Ovary (tissue), 9 donors: ENCODE data around the gene NEK4. TPM values are rescaled to one million over a fixed set of nuclear protein-coding genes. Genes with fewer than 3 reads are reported as not detected.
"Not testable (repeated sequence)": the region's sequence is repeated elsewhere in the genome, so short reads cannot be mapped to it uniquely, and the experiment has no call there.

Source experiments
- DNase-seq, 5 donors: peaks; one replicate each; pipeline ENCODE4 v3.0.0-alpha.2; 2019 to 2020
- H3K27ac ChIP-seq, 2 donors: fragments of 200-600 bp; one replicate each; pipeline versions ENCODE4 v1.5.1 to v1.8.0; 2019 to 2022
- H3K27me3 ChIP-seq: fragments of 200-600 bp; one replicate; pipeline ENCODE4 v1.8.0; 2022
- H3K36me3 ChIP-seq: fragments of 200-600 bp; sonication (generic); one replicate; pipeline ENCODE4 v1.5.1; 2019
- H3K4me1 ChIP-seq: one replicate; pipeline ENCODE4 v1.8.1; 2013; ENCODE audit warnings: mild to moderate bottlenecking, moderate library complexity; ENCODE audit not compliant: insufficient read depth
- H3K4me3 ChIP-seq: fragments of 200-600 bp; sonication (generic); one replicate; pipeline ENCODE4 v1.5.1; 2017
- H3K9me3 ChIP-seq, 2 donors: fragments of 200-600 bp in 1 of 2; sonication (generic) in 1 of 2; one replicate each; pipeline versions ENCODE4 v1.5.1 to v1.8.1; 2013 to 2019; ENCODE audit warnings: mild to moderate bottlenecking in 1 of 2, moderate library complexity in 1 of 2
- EP300 ChIP-seq: sonication (generic); formaldehyde crosslinking; IDR thresholded peaks from one replicate; pipeline ENCODE4 v1.6.1; 2017; ENCODE audit warnings: antibody characterized with exemption
- POLR2A ChIP-seq: fragments of 450-650 bp; IDR thresholded peaks from one replicate; pipeline ENCODE4 v1.6.1; 2017; ENCODE audit warnings: antibody characterized with exemption, mild to moderate bottlenecking, moderate library complexity
- WGBS, 3 donors: extraction: QIAGEN DNeasy Blood & Tissue Kit in 1 of 3; methylation state at CpG; one replicate each; pipeline versions ENCODE4 v1.1.5 to v1.1.7; 2013 to 2017; 5-methylcytosine and 5-hydroxymethylcytosine counted together
- intact Hi-C, 4 donors: fragments of 100-400 bp; cut with DNase I; formaldehyde crosslinking; loops; one replicate each; pipeline versions ENCODE4 v1.11.0 to v1.15.1; 2022 to 2023
- polyA plus RNA-seq, 2 donors: library from polyadenylated mRNA; stranded (reverse); fragments of 200-250 nt in 1 of 2; fragments of 350-450 nt in 1 of 2; fragmentation: Illumina TruSeq in 1 of 2; extraction: RNeasy Lipid Tissue Mini Kit (QIAGEN cat#74804) in 1 of 2; gene quantifications; one replicate each; pipeline ENCODE4 v1.2.3, GENCODE V29; 2013 to 2014
- total RNA-seq, 7 donors: library from RNA; depleted of rRNA in 2 of 7; stranded (reverse); fragments of >200 nt in 2 of 7; fragmentation: NEBNext Ultra II Directional in 3 of 7; extraction: Animal tissue kit (Norgen Biotek cat#: 25700) in 3 of 7; gene quantifications; one replicate each; pipeline versions ENCODE4 v1.1.0 to v1.2.4, GENCODE V29; 2016 to 2023
- TF ChIP-seq, protein P1 (sequence below), 3 donors: fragments of 450-650 bp in 2 of 3; fragments of 200-600 bp in 1 of 3; IDR thresholded peaks; one replicate each; pipeline versions ENCODE4 v1.5.1 to v1.8.0; 2016 to 2022; ENCODE audit warnings: antibody characterized with exemption in 3 of 3, mild to moderate bottlenecking in 1 of 3
- donor health status: DM: no; HTN: no; CAD: no; lungs with moderate emphysema.
- donor health status: DM: no; HTN: no; CAD: no.
- donor health status: Bipolar disorder and iron deficiency.
- donor health status: DM: yes; HTN: yes; CAD: no.
- donor health status: DM: no; HTN: no; CAD: no.
- donor health status: DM: yes; HTN: yes; CAD: no.

Gene NEK4
- total and polyA plus RNA-seq, 9 donors, result 8.5 to 45.9 (median 31.0) TPM

DNA sequence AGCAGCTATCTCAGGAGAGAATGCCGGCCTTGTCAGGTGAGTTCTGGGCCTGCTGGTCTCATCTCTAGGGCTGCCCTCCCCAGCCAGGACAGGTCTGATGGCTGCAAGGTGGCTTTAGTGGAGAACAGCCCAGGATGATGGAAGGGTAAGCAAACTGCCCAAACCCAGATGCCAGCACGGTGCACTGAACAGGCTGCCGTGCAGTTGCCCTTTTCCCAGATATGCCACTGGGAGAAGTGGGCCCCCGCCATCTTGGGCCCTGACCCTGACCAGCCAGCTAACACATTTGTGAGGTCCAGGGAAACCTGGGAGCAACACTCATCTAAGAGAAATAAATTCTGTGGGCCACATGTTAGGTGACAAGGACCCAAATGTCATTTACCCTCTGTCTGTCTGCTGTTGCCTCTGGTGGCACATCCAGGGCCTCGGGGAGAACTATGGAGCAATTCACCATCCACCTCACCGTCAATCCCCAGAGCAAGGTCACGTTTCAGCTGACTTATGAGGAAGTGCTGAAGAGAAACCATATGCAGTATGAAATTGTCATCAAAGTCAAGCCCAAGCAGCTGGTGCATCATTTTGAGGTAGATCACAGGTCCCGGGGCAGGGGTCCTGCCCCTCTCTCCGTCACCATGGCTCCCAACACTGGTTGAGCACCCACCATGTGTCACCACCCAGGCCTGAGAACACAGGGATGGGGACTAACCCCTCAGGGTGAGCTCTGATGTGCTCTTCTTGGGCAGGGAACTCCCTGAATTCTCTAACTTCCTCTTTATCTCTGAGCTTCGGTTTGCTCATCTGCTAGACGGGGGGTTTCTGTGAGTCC lies 8.5 kb upstream of the NEK4 start:
- 74 to 83% (median 81%) methylated on average over 11 of the region's 11 CpGs for WGBS, 3 donors
- no peaks in the 10 kb centered on the region for H3K36me3 ChIP-seq
- no peaks in the 10 kb centered on the region for H3K9me3 ChIP-seq
- H3K27ac ChIP-seq, result no peak overlapping the region
- H3K4me3 ChIP-seq, result no peak overlapping the region
- no peaks in the 10 kb centered on the region for H3K4me1 ChIP-seq
- TF ChIP-seq, protein P1, sequence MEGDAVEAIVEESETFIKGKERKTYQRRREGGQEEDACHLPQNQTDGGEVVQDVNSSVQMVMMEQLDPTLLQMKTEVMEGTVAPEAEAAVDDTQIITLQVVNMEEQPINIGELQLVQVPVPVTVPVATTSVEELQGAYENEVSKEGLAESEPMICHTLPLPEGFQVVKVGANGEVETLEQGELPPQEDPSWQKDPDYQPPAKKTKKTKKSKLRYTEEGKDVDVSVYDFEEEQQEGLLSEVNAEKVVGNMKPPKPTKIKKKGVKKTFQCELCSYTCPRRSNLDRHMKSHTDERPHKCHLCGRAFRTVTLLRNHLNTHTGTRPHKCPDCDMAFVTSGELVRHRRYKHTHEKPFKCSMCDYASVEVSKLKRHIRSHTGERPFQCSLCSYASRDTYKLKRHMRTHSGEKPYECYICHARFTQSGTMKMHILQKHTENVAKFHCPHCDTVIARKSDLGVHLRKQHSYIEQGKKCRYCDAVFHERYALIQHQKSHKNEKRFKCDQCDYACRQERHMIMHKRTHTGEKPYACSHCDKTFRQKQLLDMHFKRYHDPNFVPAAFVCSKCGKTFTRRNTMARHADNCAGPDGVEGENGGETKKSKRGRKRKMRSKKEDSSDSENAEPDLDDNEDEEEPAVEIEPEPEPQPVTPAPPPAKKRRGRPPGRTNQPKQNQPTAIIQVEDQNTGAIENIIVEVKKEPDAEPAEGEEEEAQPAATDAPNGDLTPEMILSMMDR (IDR thresholded peaks at IDR 0.05), result no peak
- TF ChIP-seq POLR2A (no peak), EP300 (no peak)
- intact Hi-C loops, result no loop called here
- H3K27me3 ChIP-seq, result no peaks in the 10 kb centered on the region
- peak in 2 of 5 donors; percentile 6 to 8 for DNase-seq

DNA sequence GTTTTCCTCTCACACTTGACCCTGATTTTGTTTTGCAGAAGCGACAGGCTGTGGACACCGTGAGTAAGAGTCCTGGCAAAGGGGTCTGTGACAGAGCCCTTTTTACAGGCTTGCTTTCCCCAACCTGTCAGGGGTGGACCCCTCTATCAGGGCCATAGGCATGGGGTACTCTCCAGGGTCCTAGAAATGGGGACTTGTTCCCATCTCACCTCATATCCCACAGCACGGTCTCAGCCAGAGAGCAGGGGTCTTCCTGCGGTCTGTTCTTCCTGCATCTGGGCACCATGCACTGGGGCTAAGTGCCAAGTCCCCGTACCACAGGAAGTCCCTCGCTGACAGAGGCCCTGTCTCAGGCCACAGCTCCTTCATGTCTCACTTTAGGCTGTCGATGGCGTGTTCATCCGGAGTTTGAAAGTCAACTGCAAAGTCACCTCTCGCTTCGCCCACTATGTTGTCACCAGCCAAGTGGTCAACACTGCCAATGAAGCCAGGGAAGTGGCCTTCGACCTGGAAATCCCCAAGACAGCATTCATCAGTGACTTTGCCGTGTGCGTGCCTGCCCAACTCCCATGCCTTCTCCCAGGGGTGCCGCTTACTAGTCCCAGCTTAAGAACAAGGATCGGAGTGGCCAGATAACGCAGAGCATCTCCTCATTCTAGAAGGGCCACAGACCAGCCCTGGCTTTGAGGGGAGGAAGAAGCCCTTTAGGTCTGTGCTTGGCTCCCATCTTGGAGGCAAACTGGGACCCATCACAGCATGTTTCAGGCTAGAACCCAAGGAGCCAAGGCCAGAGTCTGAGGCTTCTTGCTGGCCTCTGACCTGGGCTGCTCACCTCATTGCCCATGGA lies 7.4 kb upstream of the NEK4 start:
- WGBS, 3 donors, result 80 to 87% (median 80%) methylated on average over 17 of the region's 17 CpGs
- Histone ChIP-seq H3K27me3 (no peaks in the 10 kb centered on the region), H3K36me3 (no peaks in the 10 kb centered on the region), H3K27ac (no peak overlapping the region), H3K4me3 (no peak overlapping the region), H3K9me3 (no peaks in the 10 kb centered on the region), H3K4me1 (no peaks in the 10 kb centered on the region)
- DNase-seq, result peak in 3 of 5 donors; percentile 9 to 24 (median 13)
- intact Hi-C loops, result no loop called here
- no peak for TF ChIP-seq POLR2A
- TF ChIP-seq, protein P1 (IDR thresholded peaks at IDR 0.05), result no peak
- no peak for TF ChIP-seq EP300

DNA sequence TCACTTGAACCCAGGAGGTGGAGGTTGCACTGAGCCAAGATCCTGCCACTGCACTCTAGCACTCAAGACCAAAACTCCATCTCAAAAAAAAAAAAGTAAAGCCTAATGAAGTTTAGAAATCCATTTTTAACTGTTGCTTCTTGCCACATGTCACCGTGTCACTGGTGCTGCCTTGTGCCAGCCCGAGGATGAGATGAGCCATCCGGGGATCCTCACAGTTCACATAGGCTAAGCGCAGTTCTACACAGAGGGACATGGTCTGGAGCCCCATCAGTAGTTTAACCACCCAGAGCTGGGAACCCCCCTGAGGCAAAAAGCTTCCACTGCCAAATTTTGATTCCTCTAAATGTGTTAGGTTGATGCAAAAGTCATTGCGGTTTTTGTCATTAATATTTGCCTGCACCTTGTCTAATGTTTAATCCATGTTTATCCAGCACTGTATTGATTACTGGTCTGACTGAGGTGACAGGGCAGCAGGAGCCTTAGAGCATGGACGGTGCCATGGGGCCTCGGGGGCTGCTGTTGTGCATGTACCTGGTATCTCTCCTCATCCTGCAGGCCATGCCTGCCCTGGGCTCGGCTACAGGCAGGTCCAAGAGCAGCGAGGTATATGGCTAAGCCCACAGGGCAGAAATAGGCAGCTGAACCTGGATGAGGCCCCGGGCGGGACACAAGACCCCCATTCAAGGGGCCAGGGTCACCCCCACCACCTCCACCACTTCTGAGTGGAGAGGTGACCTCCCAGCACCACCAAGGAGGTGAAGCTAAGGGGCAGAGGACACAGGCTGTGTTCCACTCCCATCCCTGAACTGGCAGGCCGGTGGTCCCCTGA lies 6.6 kb upstream of the NEK4 start, which contains the start of gene ITIH1:
Gene ITIH1, plus strand, starts transcription at position 473 of the 832 bp plus-strand sequence. Its CDS starts 17 bp downstream, at position 490.
- TF ChIP-seq, protein P1 (IDR thresholded peaks at IDR 0.05), result no peak
- TF ChIP-seq POLR2A (no peak), EP300 (no peak)
- Histone ChIP-seq H3K36me3 (no peaks in the 10 kb centered on the region), H3K9me3 (no peaks in the 10 kb centered on the region), H3K4me3 (no peak within 1 kb of the TSS), H3K27ac (no peak within 1 kb of the TSS), H3K27me3 (no peaks in the 10 kb centered on the region), H3K4me1 (no peaks in the 10 kb centered on the region)
- DNase-seq, result peak in 2 of 5 donors; percentile 5 to 24
- 86 to 91% (median 87%) methylated on average over 12 of the region's 12 CpGs for WGBS, 3 donors
- intact Hi-C loops, result no loop called here

DNA sequence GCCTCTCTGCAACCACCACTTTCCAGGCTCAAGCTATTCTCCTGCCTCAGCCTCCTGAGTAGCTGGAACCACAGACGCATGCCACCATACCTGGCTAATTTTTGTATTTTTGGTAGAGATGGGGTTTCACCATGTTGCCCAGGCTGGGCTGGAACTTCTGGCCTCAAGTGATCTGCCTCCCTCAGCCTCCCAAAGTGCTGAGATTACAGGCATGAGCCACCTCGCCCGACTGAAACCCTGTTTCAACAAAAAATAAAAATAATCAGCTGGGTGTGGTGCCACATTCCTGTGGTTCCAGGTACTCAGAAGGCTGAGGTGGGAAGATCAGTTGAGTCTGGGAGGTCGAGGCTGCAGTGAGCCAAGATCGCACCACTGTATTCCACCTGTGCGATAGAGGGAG lies 5.7 kb upstream of the NEK4 start:
- not testable (repeated sequence) for H3K9me3 ChIP-seq
- WGBS, 3 donors, result 75 to 80% (median 76%) methylated on average over 6 of the region's 6 CpGs

More for the DNA sequence above, 5.7 kb upstream of the NEK4 start:
- H3K4me1 ChIP-seq, H3K27ac ChIP-seq, intact Hi-C loops, H3K4me3 ChIP-seq, H3K36me3 ChIP-seq, H3K27me3 ChIP-seq: not testable (repeated sequence)
- DNase-seq, result peak in 1 of 5 donors; percentile 16
